PC-9 (cell line): Measurements from ENCODE around the gene CUEDC2. TPM values are rescaled to one million over a fixed set of nuclear protein-coding genes. Genes with fewer than 3 reads are reported as not detected.

Experiments used
- BruUV-seq: library from RNA; stranded (reverse); fragments of 400-500 nt; replicated peaks from 2 replicates; lab custom pipeline; 2021; lab: Mats Ljungman, UMichigan
- CTCF ChIA-PET: fragments of 300-600 bp; sonication (Branson Sonifier 250); formaldehyde crosslinking; loops from one replicate; lab custom pipeline; 2022; ENCODE audit warnings: antibody characterized with exemption; lab: Charles Lee
- POLR2A ChIA-PET: fragments of 300-600 bp; sonication (Branson Sonifier 250); formaldehyde crosslinking; loops from one replicate; lab custom pipeline; 2022; ENCODE audit warnings: antibody characterized with exemption; ENCODE audit not compliant: unreplicated experiment; lab: Charles Lee
- DNase-seq, 2 experiments: peaks; one replicate each; pipeline versions ENCODE4 v3.0.0 to v3.0.0-alpha.2; 2015 to 2022; ENCODE audit warnings: mixed read lengths in 1 of 2
- H2AFZ ChIP-seq: fragments of 200-600 bp; sonication (generic); 2 replicates; pipeline ENCODE4 v1.8.1; 2017; ENCODE audit warnings: antibody characterized with exemption
- H3F3A ChIP-seq: fragments of 200-600 bp; sonication (generic); 2 replicates; pipeline ENCODE4 v1.8.1; 2017; ENCODE audit warnings: antibody characterized with exemption, mild to moderate bottlenecking, low read depth; ENCODE audit not compliant: insufficient read depth
- H3K27ac ChIP-seq: fragments of 200-600 bp; sonication (generic); 2 replicates; pipeline ENCODE4 v1.6.1; 2016; ENCODE audit warnings: mixed run types
- H3K27me3 ChIP-seq: fragments of 200-600 bp; sonication (generic); 2 replicates; pipeline ENCODE4 v1.6.1; 2016; ENCODE audit warnings: low read depth, mixed run types; ENCODE audit not compliant: insufficient read depth
- H3K36me3 ChIP-seq: fragments of 200-600 bp; sonication (generic); 2 replicates; pipeline ENCODE4 v1.6.1; 2016; ENCODE audit warnings: low read depth, mixed run types
- H3K4me1 ChIP-seq: fragments of 200-600 bp; sonication (generic); replicated peaks from 2 replicates; pipeline ENCODE4 v1.6.1; 2016; ENCODE audit warnings: mixed run types; ENCODE audit not compliant: insufficient read depth
- H3K4me2 ChIP-seq: fragments of 200-600 bp; sonication (generic); 2 replicates; pipeline ENCODE4 v1.6.1; 2017; ENCODE audit warnings: mixed run types
- H3K4me3 ChIP-seq: fragments of 200-600 bp; sonication (generic); 2 replicates; pipeline ENCODE4 v1.6.1; 2016; ENCODE audit warnings: mixed run types
- H3K79me2 ChIP-seq: fragments of 200-600 bp; sonication (generic); 2 replicates; pipeline ENCODE4 v1.6.1; 2017; ENCODE audit warnings: low read depth, mixed run types
- H3K9me2 ChIP-seq: fragments of 200-600 bp; sonication (generic); 2 replicates; pipeline ENCODE4 v1.8.1; 2017; ENCODE audit warnings: mild to moderate bottlenecking; ENCODE audit not compliant: insufficient read depth
- H3K9me3 ChIP-seq: fragments of 200-600 bp; sonication (generic); 2 replicates; pipeline ENCODE4 v1.8.1; 2016; ENCODE audit warnings: low read depth; ENCODE audit not compliant: insufficient read depth
- H4K20me1 ChIP-seq: fragments of 200-600 bp; sonication (generic); 2 replicates; pipeline ENCODE4 v1.8.1; 2017; ENCODE audit not compliant: insufficient read depth
- CTCF ChIP-seq: fragments of 200-600 bp; sonication (generic); conservative IDR thresholded peaks from 2 replicates; pipeline ENCODE4 v1.6.1; 2017; ENCODE audit warnings: mixed run types, antibody characterized with exemption, mild to moderate bottlenecking, moderate library complexity
- EZH2 ChIP-seq: fragments of 200-600 bp; sonication (generic); IDR thresholded peaks from 2 replicates; pipeline ENCODE4 v1.8.0; 2017; ENCODE audit warnings: antibody characterized with exemption, low read depth
- intact Hi-C: fragments of 100-400 bp; cut with micrococcal nuclease; formaldehyde crosslinking; loops from one replicate; pipeline ENCODE4 v1.10.0; 2022; ENCODE audit not compliant: unreplicated experiment
- total RNA-seq: library from RNA; stranded (reverse); gene quantifications from 2 replicates; pipeline ENCODE4 v1.2.3, GENCODE V29; 2021

The CUEDC2 gene
- total RNA-seq, 1 experiment from 2014 or later: 46.2 TPM

DNA sequence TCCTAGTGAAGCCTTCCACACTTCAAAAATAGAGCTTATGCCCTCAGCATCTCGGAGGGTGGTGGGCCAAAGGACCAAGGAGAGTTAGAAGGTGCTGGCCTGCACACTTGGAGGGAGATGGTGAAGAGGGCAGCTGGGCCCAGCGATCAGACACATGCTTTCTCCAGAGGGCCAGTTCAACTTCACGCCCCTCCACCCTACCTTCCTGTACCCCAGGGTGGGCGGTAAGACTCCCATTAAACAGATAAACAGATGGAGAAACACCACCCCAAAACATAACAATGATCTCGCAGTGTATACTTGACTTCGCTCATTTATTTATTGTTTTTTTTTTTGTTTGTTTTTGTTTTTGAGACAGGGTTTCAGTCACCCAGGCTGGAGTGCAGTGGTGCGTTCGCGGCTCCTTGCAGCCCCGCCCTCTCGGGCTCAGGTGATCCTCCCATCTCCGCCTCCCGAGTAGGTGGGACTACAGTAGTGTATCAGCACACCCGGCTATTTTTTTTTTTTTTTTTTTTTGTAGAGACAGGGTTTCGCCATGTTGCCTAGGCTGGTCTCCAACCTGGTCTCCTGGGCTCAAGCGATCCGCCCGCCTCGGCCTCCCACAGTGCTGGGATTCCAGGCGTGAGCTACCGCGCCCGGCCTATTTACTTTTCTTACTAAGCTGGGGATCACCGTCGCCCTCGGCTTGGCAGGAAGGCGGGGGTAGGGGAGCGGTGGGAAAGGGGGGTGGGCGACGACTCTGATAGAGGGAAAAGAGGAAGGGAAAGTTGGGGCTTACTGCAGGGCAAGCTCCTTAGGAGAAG is 17.1 kb upstream of the CUEDC2 start:
- Histone ChIP-seq H4K20me1 (no peaks in the 10 kb centered on the region), H3K27me3 (no peaks in the 10 kb centered on the region), H3K9me2 (no peaks in the 10 kb centered on the region), H3K79me2 (peaks cover 20% of the 10 kb centered on the region), H3K36me3 (no peaks in the 10 kb centered on the region), H2AFZ (peak overlapping the region; percentile 80), H3K4me2 (peak overlapping the region; percentile 78), H3K4me3 (peak overlapping the region; percentile 77), H3K27ac (peak overlapping the region; percentile 59), H3F3A (peaks cover 7% of the 10 kb centered on the region; the same call in 1 of the 2 replicates), H3K4me1 (peaks cover 17% of the 10 kb centered on the region), H3K9me3 (no peaks in the 10 kb centered on the region)
- intact Hi-C loops: no loop called here
- ChIA-PET POLR2A (interaction anchor here (0.8 kb wide), 1 partner anchor 275 kb away, joined by 7 read pairs; no protein-coding TSS in a partner anchor), CTCF (no interaction called here)
- BruUV-seq: TSS peak; percentile 67
- TF ChIP-seq EZH2: no peak
- TF ChIP-seq CTCF: no peak
- DNase-seq: peak; percentile 76 to 77

DNA sequence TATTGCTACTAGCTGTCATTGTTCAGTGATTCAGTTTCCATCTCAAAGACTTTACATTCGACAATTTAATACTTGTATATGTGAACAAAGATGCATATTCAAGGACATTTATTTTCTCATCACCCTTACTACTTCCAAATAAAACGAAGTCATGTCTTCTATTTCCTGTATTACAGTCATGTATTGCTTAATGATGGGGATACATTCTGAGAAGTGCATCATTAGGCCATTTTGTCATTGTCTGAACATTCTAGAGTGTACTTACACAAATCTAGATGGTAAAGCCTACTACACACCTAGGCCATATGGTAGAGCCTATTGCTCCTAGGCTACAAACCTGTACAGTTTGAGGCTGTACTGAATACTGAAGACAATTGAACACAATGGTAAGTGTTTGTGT is 12.5 kb upstream of the CUEDC2 start:
- CTCF ChIA-PET: no interaction called here
- Histone ChIP-seq H3K27me3 (no peaks in the 10 kb centered on the region), H3K36me3 (no peaks in the 10 kb centered on the region), H2AFZ (no peak overlapping the region), H3K4me2 (no peak overlapping the region), H3K9me3 (no peaks in the 10 kb centered on the region), H3K79me2 (no peaks in the 10 kb centered on the region), H3K4me1 (peaks cover 4% of the 10 kb centered on the region; the same call in 1 of the 2 replicates), H4K20me1 (no peaks in the 10 kb centered on the region), H3F3A (no peaks in the 10 kb centered on the region), H3K9me2 (no peaks in the 10 kb centered on the region), H3K27ac (no peak overlapping the region), H3K4me3 (no peak overlapping the region)
- POLR2A ChIA-PET: no interaction called here
- TF ChIP-seq EZH2: no peak
- no peak for TF ChIP-seq CTCF
- intact Hi-C loops: no loop called here
- no peak for DNase-seq
- no TSS peak for BruUV-seq

DNA sequence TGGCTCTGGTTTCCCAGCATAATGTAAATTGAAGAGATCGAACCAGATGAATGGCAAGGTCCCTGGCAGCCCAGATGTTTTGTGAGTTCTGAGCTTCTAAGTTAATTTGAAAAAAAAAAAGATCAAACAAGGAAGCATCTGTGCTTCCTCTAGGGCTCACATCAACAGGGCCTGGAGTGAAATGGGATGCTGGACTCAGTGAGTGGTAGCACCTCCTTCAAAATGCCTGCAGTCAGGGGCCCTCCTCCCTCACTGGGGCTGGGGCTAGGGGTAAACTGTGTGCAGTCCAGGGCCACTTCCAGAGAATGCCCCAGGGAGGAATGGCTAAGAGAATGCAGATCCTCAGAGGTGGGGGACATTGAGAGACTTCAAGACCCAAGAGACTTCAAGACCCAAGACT is 6.0 kb upstream of the CUEDC2 start:
- Histone ChIP-seq H4K20me1 (no peaks in the 10 kb centered on the region), H3K79me2 (no peaks in the 10 kb centered on the region), H3K4me1 (no peaks in the 10 kb centered on the region), H3K27me3 (no peaks in the 10 kb centered on the region), H3K9me2 (no peaks in the 10 kb centered on the region), H2AFZ (no peak overlapping the region), H3K36me3 (no peaks in the 10 kb centered on the region), H3F3A (no peaks in the 10 kb centered on the region), H3K27ac (no peak overlapping the region), H3K4me3 (no peak overlapping the region), H3K9me3 (no peaks in the 10 kb centered on the region), H3K4me2 (no peak overlapping the region)
- CTCF ChIA-PET: no interaction called here
- no peak for DNase-seq
- intact Hi-C loops: no loop called here
- POLR2A ChIA-PET: no interaction called here
- BruUV-seq: no TSS peak
- TF ChIP-seq CTCF (no peak), EZH2 (no peak)
